Measurements from ENCODE around the gene RARA.

RARA gene

DNA sequence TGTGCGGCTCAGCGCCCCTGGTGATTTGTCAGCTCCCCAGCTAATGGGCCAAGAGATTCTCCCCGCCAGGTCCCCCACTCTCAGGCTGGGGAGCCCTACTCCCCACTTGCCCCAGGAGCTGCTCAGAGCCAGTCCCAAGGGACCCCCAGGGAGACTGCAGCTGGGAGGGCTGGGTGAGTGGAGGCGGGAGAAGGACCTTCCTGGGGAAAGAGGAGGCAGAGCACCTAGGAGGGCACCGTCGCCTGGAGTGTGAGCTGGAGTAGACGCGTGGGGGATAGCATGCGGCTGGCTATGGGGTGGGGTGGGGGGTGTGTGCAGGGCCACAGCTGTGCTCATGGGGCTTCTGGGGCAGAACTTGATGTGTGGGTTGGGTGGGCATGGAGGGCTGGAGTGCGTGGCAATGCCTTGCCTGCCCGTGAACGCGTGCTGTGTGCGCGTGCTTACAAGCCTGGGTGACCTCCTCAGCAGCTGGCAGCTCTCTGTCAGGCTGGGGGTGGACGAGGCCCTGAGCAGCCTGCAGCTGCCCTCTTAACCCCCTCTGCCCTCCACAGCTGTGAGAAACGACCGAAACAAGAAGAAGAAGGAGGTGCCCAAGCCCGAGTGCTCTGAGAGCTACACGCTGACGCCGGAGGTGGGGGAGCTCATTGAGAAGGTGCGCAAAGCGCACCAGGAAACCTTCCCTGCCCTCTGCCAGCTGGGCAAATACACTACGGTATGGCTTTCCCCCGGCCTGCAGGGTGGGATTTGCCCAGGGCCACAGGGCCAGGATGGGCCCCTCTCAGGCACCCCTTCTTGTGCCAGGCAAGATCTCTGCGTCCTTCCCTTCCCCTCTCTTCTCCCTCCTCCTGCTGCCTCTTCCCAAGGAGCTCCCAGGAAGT, 42.6 kb downstream of the RARA start:
- no peaks in the 10 kb centered on the region for H4K20me1 ChIP-seq (ENCODE audit: insufficient read depth, low read length)
- no peaks in the 10 kb centered on the region for H3K79me2 ChIP-seq (ENCODE audit: insufficient read depth, low read length)
- H3K9ac ChIP-seq (ENCODE audit: low read depth, low read length), result no peak overlapping the region
- H3K36me3 ChIP-seq (ENCODE audit: insufficient read depth, low read length), result peaks cover 11% of the 10 kb centered on the region
- DNase-seq, result no peak
- H2AFZ ChIP-seq (ENCODE audit: low read depth, low read length), result no peak overlapping the region
- no peak overlapping the region for H3K4me3 ChIP-seq (ENCODE audit: low read depth in 1 of 2, low read length in 2 of 2)
- no peaks in the 10 kb centered on the region for H3K9me3 ChIP-seq (ENCODE audit: insufficient read depth, low read length, severe bottlenecking)
- no peaks in the 10 kb centered on the region for H3K27me3 ChIP-seq (ENCODE audit: insufficient read depth, low read length, poor library complexity)
- no peak overlapping the region for H3K4me2 ChIP-seq (ENCODE audit: insufficient read depth, low read length)
- H3K4me1 ChIP-seq (ENCODE audit: insufficient read depth, low read length), result no peaks in the 10 kb centered on the region
- no peak overlapping the region for H3K27ac ChIP-seq (ENCODE audit: low read length)
- no peak for ATAC-seq (ENCODE audit: insufficient read depth, low read depth)
- TF ChIP-seq, protein P1, sequence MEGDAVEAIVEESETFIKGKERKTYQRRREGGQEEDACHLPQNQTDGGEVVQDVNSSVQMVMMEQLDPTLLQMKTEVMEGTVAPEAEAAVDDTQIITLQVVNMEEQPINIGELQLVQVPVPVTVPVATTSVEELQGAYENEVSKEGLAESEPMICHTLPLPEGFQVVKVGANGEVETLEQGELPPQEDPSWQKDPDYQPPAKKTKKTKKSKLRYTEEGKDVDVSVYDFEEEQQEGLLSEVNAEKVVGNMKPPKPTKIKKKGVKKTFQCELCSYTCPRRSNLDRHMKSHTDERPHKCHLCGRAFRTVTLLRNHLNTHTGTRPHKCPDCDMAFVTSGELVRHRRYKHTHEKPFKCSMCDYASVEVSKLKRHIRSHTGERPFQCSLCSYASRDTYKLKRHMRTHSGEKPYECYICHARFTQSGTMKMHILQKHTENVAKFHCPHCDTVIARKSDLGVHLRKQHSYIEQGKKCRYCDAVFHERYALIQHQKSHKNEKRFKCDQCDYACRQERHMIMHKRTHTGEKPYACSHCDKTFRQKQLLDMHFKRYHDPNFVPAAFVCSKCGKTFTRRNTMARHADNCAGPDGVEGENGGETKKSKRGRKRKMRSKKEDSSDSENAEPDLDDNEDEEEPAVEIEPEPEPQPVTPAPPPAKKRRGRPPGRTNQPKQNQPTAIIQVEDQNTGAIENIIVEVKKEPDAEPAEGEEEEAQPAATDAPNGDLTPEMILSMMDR (IDR thresholded peaks at IDR 0.05; ENCODE audit: borderline replicate concordance, extremely low read depth, low read length, poor library complexity, severe bottlenecking), result no peak
- TF ChIP-seq EZH2 (IDR thresholded peaks at IDR 0.05; ENCODE audit: borderline replicate concordance, low read depth, low read length, severe bottlenecking), result no peak

DNA sequence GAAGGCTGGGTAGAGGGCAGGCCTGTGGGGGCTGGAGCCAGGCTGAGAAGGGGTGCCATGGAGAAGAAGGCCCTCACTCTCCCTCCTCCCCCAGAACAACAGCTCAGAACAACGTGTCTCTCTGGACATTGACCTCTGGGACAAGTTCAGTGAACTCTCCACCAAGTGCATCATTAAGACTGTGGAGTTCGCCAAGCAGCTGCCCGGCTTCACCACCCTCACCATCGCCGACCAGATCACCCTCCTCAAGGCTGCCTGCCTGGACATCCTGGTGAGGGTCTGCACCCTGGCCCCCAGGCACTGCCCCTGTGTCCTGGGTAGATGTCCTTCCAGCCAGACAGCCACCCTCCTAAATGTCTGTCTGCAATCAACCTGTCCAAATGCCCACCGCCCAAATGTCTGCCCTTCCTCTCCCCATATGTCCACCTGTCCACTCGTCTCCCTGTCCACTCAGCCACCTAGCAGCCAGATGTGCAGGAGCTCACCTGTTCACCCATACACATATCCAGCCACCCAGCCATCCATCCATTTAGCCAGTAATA, 43.3 kb downstream of the RARA start:
- H4K20me1 ChIP-seq (ENCODE audit: insufficient read depth, low read length), result no peaks in the 10 kb centered on the region
- no peaks in the 10 kb centered on the region for H3K4me1 ChIP-seq (ENCODE audit: insufficient read depth, low read length)
- TF ChIP-seq EZH2 (IDR thresholded peaks at IDR 0.05; ENCODE audit: borderline replicate concordance, low read depth, low read length, severe bottlenecking), result no peak
- TF ChIP-seq, protein P1 (IDR thresholded peaks at IDR 0.05; ENCODE audit: borderline replicate concordance, extremely low read depth, low read length, poor library complexity, severe bottlenecking), result no peak
- H3K9ac ChIP-seq (ENCODE audit: low read depth, low read length), result no peak overlapping the region
- H2AFZ ChIP-seq (ENCODE audit: low read depth, low read length), result no peak overlapping the region
- H3K4me2 ChIP-seq (ENCODE audit: insufficient read depth, low read length), result no peak overlapping the region
- no peak for DNase-seq
- H3K79me2 ChIP-seq (ENCODE audit: insufficient read depth, low read length), result no peaks in the 10 kb centered on the region
- H3K27me3 ChIP-seq (ENCODE audit: insufficient read depth, low read length, poor library complexity), result no peaks in the 10 kb centered on the region
- H3K27ac ChIP-seq (ENCODE audit: low read length), result no peak overlapping the region
- no peaks in the 10 kb centered on the region for H3K9me3 ChIP-seq (ENCODE audit: insufficient read depth, low read length, severe bottlenecking)
- ATAC-seq (ENCODE audit: insufficient read depth, low read depth), result no peak
- H3K4me3 ChIP-seq (ENCODE audit: low read depth in 1 of 2, low read length in 2 of 2), result no peak overlapping the region
- H3K36me3 ChIP-seq (ENCODE audit: insufficient read depth, low read length), result peaks cover 11% of the 10 kb centered on the region

DNA sequence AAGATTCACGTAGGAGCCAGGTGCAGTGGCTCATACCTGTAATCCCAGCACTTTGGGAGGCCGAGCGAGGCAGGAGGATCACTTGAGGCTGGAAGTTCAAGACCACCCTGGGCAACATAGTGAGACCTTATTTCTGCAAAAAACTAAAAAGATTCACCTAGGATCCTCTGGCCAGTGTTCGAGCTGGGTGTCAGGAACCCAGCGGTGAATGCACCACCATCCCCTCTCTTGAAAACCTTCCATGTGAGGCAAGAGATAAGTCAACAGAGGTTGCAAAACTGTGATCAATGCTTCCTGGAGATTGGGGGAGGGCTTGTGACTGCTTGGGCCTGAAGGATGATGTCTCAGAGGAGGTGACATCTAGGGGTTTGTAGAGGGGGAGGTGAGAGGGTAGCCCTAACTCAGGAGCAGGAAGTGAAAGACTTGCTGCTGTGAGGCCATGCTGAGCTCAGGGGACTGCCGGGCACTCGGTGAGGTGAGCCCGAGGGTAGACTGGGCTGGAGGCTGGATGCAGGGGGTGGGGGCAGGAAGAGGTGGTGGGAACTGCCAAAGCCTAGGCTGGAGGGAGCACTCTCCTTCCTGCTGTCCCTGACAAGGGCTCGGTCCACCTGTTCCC, 43.9 kb downstream of the RARA start:
- Histone ChIP-seq H3K4me1 (ENCODE audit: insufficient read depth, low read length) (no peaks in the 10 kb centered on the region), H3K36me3 (ENCODE audit: insufficient read depth, low read length) (peaks cover 11% of the 10 kb centered on the region)

More for the DNA sequence above, 43.9 kb downstream of the RARA start:
- Histone ChIP-seq H2AFZ (ENCODE audit: low read depth, low read length) (no peak overlapping the region), H3K4me2 (ENCODE audit: insufficient read depth, low read length) (no peak overlapping the region), H3K4me3 (ENCODE audit: low read depth in 1 of 2, low read length in 2 of 2) (no peak overlapping the region), H3K27me3 (ENCODE audit: insufficient read depth, low read length, poor library complexity) (no peaks in the 10 kb centered on the region), H3K27ac (ENCODE audit: low read length) (no peak overlapping the region), H3K9ac (ENCODE audit: low read depth, low read length) (no peak overlapping the region), H3K79me2 (ENCODE audit: insufficient read depth, low read length) (no peaks in the 10 kb centered on the region), H4K20me1 (ENCODE audit: insufficient read depth, low read length) (no peaks in the 10 kb centered on the region), H3K9me3 (ENCODE audit: insufficient read depth, low read length, severe bottlenecking) (no peaks in the 10 kb centered on the region)
- TF ChIP-seq, protein P1 (IDR thresholded peaks at IDR 0.05; ENCODE audit: borderline replicate concordance, extremely low read depth, low read length, poor library complexity, severe bottlenecking), result no peak
- TF ChIP-seq EZH2 (IDR thresholded peaks at IDR 0.05; ENCODE audit: borderline replicate concordance, low read depth, low read length, severe bottlenecking), result no peak
- no peak for ATAC-seq (ENCODE audit: insufficient read depth, low read depth)
- no peak for DNase-seq
